GM12872 (cell line): ENCODE data around the gene POLQ.

ENCODE experiments used
- TF ChIP-seq, protein P1 (sequence below): IDR thresholded peaks from 3 replicates; pipeline ENCODE4 v1.5.1; 2011; ENCODE audit warnings: low read depth, mild to moderate bottlenecking, low read length, moderate library complexity; ENCODE audit not compliant: insufficient read depth

Gene POLQ

DNA sequence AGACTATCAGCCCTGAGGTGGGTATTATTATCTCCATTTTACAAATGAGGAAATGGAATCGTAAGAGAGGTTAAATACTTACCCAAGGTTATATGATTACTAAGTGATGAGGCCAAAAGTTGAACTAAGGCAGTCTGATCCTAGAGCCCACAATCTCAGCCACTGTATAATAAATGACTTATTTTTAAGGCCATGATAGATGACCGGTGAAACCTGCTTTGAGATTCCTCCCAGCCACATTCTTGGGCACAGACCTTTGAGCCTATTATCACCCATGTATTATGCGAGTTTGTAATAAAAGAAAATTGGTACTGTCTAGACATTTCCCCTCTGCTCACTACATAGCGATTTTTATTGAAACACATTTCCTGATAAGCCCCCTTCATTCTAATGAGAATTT is 37.4 kb downstream of the POLQ start:
- TF ChIP-seq, protein P1, sequence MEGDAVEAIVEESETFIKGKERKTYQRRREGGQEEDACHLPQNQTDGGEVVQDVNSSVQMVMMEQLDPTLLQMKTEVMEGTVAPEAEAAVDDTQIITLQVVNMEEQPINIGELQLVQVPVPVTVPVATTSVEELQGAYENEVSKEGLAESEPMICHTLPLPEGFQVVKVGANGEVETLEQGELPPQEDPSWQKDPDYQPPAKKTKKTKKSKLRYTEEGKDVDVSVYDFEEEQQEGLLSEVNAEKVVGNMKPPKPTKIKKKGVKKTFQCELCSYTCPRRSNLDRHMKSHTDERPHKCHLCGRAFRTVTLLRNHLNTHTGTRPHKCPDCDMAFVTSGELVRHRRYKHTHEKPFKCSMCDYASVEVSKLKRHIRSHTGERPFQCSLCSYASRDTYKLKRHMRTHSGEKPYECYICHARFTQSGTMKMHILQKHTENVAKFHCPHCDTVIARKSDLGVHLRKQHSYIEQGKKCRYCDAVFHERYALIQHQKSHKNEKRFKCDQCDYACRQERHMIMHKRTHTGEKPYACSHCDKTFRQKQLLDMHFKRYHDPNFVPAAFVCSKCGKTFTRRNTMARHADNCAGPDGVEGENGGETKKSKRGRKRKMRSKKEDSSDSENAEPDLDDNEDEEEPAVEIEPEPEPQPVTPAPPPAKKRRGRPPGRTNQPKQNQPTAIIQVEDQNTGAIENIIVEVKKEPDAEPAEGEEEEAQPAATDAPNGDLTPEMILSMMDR: no peak

DNA sequence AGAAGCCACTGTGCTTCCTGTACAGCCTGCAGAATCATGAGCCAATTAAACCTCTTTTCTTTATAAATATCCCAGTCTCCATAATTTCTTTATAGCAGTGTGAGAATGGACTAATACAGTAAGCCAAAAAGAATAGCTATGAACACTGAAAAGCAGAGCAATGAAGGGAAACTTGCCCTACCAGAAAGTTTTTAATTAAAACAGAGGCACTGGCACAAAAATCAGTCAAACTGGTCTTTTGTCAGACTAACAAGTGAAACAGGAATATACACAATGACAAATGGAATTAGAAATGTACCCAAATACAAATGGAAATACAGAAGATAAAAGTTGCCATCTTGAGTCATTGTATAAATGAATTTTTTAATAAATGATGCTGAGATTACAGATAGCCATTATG is 40.5 kb downstream of the POLQ start:
- TF ChIP-seq, protein P1: no peak

DNA sequence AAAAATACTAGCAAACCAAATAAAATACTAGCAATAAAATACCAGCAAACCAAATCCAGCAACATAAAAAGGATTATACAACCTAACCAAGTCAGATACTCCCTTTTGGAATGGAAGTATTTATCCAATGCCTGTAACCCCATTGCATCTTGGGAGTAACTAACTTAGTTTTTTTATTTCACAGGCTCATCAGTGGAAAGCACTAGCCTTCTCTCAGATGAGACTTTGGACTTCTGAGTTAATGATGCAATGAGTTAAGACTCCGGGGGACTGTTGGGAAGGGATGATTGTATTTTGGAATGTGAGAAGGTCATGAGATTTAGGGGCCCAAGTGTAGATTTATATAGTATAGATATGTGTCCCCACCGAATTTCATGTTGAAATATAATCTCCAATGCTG is 41.2 kb downstream of the POLQ start:
- TF ChIP-seq, protein P1: no peak

DNA sequence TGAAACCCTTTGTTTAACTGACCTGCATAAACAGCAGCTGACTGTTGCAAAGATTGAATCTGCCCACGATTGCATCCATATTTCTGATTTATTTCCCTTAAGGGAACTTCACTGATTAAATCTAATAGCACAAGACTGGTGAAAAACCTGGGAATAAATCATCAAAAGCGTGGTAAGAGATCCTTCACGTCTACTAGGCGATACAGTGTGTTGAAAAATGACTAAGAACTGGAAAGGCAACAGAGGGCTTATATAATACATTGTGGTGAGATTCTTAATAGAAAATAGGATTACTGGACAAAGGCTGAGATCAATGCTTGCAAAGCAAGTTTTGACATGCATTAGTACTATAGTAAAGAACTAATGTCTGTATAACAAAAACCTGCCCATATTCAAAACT is 49.0 kb downstream of the POLQ start:
- TF ChIP-seq, protein P1: no peak

DNA sequence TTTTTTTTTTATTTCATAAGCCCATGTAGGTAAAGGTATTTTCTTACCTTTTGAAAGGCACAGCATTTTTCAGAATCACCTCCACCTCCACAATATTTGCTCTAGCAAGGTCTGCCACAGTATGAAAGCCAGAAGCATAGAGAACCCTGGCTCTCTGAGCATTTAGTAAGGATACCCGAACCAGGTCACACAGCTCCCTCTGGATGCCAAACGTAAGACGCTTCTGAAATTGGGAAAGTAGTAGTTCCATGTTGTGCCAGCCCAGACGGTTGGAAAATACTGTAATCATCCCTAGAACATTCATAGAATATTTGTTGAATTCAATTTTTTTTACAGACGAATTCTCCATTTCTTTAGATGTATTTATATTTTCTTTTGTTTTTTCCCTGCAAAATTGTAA is 52.4 kb downstream of the POLQ start:
- TF ChIP-seq, protein P1: no peak

DNA sequence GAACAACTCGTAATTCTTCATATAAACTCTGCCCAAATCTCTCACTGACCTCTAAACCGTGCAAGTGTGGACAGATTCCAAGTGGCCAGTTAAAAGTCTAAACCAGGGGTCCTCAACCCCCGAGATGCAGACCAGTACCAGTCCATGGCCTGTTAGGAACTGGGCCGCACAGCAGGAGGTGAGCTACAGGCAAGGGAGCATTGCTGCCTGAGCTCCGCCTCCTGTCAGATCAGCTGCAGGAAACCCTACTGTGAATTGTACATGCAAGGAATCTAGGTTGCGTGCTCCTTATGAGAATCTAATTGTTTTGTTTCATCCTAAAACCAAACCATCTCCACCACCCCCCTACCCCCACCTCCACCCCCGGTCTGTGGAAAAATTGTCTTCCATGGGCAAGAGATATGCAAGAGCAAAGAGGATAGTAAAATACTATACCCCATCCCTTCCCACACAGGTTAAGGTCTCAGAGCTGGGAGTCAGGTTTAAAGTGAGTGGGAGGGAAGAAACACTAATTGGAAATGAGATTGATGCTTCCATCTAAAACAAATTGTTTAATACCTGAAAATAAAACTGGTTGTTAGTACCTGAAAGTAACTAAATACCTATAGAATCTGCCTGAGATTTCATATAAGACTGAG is 54.0 kb downstream of the POLQ start:
- TF ChIP-seq, protein P1: no peak

DNA sequence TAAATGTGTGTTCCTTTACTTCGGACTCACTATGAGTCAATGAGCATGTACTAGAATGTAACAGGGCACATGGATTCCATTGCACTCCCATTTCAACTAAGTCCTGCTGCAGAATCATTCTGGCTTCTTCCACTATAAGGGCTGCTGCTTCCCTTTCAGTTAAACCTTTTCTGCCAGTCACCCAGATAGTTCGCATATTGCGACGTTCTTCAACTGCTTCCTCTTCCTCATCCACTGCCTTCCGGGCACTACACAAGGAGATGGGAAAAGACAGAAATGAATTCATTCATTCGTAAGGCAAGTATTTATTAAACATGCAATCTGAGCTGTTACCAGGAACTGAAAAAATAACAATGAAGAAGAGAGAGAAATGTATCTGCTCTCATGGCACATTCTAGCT is 55.6 kb downstream of the POLQ start:
- TF ChIP-seq, protein P1: no peak
